ENCODE measurements around the gene PTGDR.

DNA sequence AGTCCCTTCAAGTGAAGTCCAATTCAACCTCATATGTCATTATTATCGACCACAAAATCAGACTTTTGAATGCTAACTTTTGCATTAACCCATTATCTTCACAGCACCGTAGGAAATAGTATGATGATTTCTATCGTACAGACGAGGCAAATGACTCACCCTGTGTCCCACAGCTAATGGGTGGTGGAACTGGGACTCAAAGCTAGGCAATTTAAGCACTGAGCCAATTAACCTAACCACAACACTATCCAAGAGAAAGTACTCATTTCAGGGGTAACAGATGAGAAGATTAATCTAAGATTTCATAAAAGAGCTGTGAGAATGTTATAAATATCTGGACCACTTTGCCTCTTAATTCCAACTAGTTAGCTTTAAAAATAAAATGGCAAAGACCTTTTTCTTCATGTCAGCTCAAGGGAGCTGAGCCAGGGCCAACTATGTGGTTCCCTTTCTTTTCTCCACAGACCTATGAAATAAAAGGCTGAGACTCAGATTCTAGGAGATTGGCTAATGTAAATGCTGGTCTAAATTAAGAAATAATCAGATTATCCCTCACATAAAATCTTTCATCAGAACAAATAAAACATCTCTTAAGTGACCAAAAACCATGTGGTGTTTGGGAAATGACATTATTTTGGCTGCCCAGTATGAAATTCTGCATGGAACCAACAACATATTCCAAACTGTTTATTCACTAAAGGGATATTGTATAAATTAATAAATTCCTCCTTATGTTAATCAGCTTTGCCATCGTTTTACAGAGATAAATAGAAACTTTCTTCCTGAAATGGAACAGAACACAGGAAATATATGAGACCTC lies 51.5 kb downstream of the PTGDR start:
- TF ChIP-seq, protein P1, sequence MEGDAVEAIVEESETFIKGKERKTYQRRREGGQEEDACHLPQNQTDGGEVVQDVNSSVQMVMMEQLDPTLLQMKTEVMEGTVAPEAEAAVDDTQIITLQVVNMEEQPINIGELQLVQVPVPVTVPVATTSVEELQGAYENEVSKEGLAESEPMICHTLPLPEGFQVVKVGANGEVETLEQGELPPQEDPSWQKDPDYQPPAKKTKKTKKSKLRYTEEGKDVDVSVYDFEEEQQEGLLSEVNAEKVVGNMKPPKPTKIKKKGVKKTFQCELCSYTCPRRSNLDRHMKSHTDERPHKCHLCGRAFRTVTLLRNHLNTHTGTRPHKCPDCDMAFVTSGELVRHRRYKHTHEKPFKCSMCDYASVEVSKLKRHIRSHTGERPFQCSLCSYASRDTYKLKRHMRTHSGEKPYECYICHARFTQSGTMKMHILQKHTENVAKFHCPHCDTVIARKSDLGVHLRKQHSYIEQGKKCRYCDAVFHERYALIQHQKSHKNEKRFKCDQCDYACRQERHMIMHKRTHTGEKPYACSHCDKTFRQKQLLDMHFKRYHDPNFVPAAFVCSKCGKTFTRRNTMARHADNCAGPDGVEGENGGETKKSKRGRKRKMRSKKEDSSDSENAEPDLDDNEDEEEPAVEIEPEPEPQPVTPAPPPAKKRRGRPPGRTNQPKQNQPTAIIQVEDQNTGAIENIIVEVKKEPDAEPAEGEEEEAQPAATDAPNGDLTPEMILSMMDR (IDR thresholded peaks at IDR 0.05), result no peak
- no peak for TF ChIP-seq POLR2AphosphoS5 (IDR thresholded peaks at IDR 0.05)
